Measurements from ENCODE around the gene YY1.
A peak's percentile ranks its signal among the peaks of the same experiment; 100 is the strongest.
"Not testable (repeated sequence)": the region's sequence is repeated elsewhere in the genome, so short reads cannot be mapped to it uniquely, and the experiment has no call there.

YY1 gene

DNA sequence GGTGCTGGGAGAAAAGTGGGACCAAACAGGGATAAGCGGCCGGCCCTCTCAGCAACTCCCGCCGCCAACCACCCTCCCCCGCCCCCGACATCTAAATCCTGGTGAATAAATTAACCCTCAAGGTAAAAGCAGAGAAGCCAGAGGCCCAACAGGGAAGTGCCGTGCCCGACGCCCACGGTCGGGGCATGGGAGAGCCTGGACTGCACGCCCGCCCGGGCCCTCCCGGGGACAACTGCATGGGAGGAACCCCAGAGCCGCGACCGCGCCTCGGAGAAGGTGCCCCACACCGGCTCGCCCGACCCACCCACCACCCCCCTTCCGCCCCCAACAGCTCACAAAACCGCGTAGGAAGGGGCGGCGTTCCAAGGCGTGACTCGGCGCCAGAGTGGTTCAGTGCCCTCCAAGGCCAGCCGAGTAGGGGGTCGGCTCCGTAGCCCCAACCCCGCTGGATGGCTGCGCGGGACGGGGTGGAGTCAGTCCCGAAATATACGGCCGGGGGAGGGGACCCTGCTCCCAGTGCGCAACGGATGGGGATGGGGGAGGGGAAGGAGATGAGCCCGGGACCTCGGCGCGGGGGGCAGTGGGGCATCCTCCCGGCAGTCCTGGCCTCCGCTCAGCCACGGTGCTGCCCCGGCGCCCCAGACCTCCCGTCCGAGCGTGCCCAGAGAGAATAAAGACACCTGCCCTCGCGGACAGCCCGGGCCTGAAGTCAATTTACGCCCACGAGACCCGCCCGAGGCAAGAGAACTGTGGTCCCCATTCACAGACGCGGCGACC, 66.6 kb downstream of the YY1 start:
- Histone ChIP-seq H3K9ac (ENCODE audit: low read length) (peak overlapping the region; percentile 77), H3K9me3 (ENCODE audit: control insufficient read depth, low read depth, low read length) (no peaks in the 10 kb centered on the region)

DNA sequence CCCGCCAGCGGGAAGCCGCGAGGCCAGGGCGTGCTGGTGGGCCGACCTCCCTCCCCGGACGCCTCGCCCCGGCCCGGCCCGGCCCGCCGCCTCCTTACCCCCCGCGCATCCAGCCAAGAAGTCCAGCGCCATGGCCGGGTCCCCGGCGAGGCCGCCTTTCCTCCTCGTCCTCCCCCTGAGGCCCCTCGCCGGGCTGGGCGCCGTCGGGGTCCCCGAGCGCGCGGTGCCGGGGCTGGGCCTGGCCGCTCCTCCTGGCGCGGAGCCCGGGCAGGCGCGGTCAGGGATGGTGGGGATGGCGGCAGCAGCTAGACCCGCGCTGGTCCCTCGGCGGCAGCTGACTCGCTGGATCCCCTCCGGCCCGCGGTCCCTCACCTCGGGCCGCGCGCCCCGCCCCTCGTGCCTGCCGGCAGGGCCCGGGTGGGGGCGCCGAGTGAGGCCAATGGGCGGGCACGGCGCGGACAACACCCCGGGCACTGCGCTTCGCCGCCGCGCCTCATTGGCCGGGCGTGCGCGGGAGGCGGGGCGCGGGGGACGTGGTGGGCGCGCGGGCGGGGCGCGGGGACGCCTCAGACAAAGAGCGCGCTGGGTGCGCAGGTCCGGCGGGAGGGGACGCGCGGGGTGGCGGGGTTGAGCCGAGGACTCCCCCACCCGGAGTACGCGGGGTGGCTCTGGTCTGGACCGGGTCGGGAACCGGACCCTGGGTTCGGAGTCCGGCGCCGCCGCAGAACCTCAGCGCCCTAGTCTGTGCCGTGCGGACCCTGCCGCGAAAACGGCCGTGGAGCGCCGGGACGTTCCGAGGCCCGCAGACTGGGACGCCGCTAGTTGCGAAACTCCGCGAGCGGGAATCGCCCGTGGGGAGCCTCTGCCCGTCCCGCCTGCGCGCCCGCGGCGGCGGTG, 67.4 kb downstream of the YY1 start, which contains the start of gene SLC25A29:
Gene SLC25A29, minus strand, starts transcription at position 344 of the 897 bp plus-strand sequence. Its CDS starts 212 bp downstream, at position 132.
- Histone ChIP-seq H3K27ac (ENCODE audit: low read length) (peak within 1 kb of the TSS; percentile 64), H3K27me3 (ENCODE audit: control insufficient read depth, insufficient read depth, low read length) (peaks cover 7% of the 10 kb centered on the region), H3K9me3 (ENCODE audit: control insufficient read depth, low read depth, low read length) (no peaks in the 10 kb centered on the region), H3K9ac (ENCODE audit: low read length) (peak within 1 kb of the TSS; percentile 90), H3K4me3 (ENCODE audit: low read length) (peak within 1 kb of the TSS; percentile 84), H3K4me1 (ENCODE audit: control insufficient read depth, low read depth, low read length) (peaks cover 5% of the 10 kb centered on the region), H3K36me3 (ENCODE audit: control insufficient read depth, low read depth, low read length) (no peaks in the 10 kb centered on the region)

More for the DNA sequence above, 66.6 kb downstream of the YY1 start:
- Histone ChIP-seq H3K4me3 (ENCODE audit: low read length) (peak overlapping the region; percentile 84), H3K27ac (ENCODE audit: low read length) (no peak overlapping the region), H3K27me3 (ENCODE audit: control insufficient read depth, insufficient read depth, low read length) (peaks cover 7% of the 10 kb centered on the region), H3K36me3 (ENCODE audit: control insufficient read depth, low read depth, low read length) (no peaks in the 10 kb centered on the region), H3K4me1 (ENCODE audit: control insufficient read depth, low read depth, low read length) (peaks cover 5% of the 10 kb centered on the region)

DNA sequence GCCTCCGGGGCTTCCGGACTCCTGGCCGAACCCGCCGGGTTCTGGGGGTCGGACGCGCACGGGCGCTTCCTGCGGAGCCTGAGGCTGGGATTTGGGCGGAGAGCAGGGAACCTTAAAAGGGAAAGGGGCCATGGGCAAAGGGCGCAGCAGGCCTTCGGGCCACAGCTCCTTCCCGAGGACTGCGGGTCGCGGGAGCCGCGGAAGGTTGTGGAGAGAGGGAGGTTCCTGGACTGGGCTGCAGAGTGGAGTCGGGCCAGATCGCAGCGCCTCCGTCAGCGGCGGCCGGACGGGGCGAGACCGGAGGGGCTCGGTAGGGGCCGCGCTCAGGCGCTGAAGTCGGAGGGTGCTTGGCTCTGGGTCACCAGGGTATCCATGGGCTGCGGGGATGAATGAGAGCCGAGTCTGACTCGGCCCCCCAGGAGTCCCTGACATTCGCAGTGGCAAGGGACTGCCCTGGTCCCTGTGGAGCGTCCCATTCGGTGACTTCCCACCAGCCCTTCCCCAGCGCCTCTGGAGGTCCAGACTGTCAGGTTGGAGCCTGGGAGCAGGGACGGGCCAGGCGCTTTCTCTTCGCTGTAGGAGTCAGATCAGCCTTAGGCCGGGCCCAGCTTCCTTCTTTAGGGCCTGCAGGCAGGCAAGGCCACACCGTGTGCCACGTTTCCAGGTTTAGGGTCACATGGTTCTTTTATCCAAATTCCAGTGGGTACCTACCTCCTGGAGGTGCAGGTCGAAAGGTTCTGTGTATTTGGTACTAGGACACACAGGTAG, 68.2 kb downstream of the YY1 start:
- Histone ChIP-seq H3K4me1 (ENCODE audit: control insufficient read depth, low read depth, low read length) (peaks cover 5% of the 10 kb centered on the region), H3K9me3 (ENCODE audit: control insufficient read depth, low read depth, low read length) (no peaks in the 10 kb centered on the region), H3K27me3 (ENCODE audit: control insufficient read depth, insufficient read depth, low read length) (peaks cover 7% of the 10 kb centered on the region), H3K36me3 (ENCODE audit: control insufficient read depth, low read depth, low read length) (no peaks in the 10 kb centered on the region), H3K4me3 (ENCODE audit: low read length) (peak overlapping the region; percentile 84), H3K9ac (ENCODE audit: low read length) (peak overlapping the region; percentile 90), H3K27ac (ENCODE audit: low read length) (no peak overlapping the region)

DNA sequence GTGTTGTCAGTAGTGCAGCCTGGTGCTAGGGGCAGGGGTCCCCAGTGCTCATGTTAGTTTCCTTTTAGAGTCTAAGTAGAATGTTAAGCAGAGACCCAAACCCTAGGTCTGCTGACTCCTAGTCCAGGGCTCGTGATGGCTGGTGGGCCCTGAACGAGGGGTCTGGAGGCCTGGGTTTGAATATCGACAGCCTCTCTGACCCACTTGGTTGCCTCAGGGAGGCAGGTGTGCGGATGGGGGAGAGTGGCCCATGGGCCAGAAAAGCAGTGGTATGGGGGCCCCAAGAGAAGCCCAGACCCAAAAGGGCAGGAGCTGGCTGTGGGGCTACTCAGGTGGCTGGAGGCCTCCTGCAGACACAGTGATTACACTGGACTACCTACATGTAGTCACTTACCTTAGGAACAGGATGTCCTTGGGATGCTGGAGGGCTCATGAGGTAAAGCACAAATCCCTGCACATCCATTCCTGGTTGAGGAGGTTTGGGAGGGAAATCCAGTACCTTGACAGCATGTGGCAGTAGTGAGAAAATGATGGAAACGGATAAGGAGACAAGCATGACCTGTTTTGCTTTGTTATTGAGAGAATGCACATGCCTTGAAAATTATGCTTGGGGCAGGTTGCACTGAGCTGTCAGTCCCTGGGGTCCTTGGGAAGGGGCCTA, 69.0 kb downstream of the YY1 start:
- Histone ChIP-seq H3K4me3 (ENCODE audit: low read length) (peak overlapping the region; percentile 84), H3K27ac (ENCODE audit: low read length) (no peak overlapping the region)

DNA sequence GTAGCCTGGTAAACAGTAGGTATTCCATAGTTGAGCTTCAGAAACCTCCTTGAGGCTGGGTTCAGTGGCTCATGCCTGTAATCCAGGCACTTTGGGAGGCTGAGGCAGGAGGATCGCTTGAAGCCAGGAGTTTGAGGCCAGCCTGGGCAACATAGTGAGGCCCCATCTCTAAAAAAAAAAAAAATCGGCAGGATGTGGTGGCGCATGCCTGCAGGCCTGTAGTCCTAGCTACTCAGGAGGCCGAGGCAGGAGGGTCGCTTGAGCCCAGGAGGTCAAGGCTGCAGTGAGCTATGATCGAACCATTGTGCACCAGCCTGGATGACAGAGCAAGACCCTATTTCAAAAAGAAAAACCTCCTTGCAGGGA, 69.5 kb downstream of the YY1 start:
- not testable (repeated sequence) for H3K4me1 ChIP-seq (ENCODE audit: control insufficient read depth, low read depth, low read length)

More for the DNA sequence above, 69.0 kb downstream of the YY1 start:
- no peaks in the 10 kb centered on the region for H3K36me3 ChIP-seq (ENCODE audit: control insufficient read depth, low read depth, low read length)
- peaks cover 7% of the 10 kb centered on the region for H3K27me3 ChIP-seq (ENCODE audit: control insufficient read depth, insufficient read depth, low read length)
- peaks cover 5% of the 10 kb centered on the region for H3K4me1 ChIP-seq (ENCODE audit: control insufficient read depth, low read depth, low read length)
- H3K9me3 ChIP-seq (ENCODE audit: control insufficient read depth, low read depth, low read length), result no peaks in the 10 kb centered on the region
- H3K9ac ChIP-seq (ENCODE audit: low read length), result peak overlapping the region; percentile 90

DNA sequence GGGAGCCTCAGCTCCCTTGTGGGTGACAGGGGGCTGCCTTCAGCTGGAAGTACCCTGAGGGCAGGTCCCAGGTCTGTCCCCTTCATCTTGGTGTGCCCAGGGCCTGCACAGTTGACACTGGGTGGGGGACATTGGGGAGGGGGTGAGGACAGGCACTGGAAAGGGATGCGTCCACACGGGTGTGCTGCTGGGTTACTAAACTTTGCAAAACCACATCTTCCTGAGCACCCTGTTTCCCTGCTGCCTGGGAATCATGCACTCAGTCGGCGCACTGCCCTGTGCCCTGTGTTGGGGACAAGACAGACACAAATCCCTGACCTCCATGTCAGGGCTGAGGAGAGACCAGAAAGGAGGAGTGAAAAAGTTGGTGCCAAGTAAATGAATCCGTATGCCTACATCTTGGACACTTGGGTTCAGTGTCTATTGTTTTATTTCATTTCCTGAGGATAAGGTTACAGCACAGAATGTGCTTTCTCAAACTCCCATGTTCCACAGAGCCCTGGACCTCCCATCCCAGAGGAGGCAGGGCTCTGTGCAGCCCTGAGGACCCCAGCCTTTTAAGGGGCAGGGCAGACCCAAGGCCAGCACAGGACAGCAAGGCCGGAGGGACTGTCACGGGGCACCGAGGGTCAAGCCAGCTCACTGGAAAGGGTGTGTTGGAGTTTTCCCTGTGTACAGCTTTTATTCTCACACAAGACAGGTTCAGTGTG, 70.2 kb downstream of the YY1 start:
- no peak overlapping the region for H3K4me3 ChIP-seq (ENCODE audit: low read length)
- H3K27me3 ChIP-seq (ENCODE audit: control insufficient read depth, insufficient read depth, low read length), result peaks cover 7% of the 10 kb centered on the region
- no peaks in the 10 kb centered on the region for H3K36me3 ChIP-seq (ENCODE audit: control insufficient read depth, low read depth, low read length)
- no peaks in the 10 kb centered on the region for H3K9me3 ChIP-seq (ENCODE audit: control insufficient read depth, low read depth, low read length)
- peaks cover 5% of the 10 kb centered on the region for H3K4me1 ChIP-seq (ENCODE audit: control insufficient read depth, low read depth, low read length)
- H3K9ac ChIP-seq (ENCODE audit: low read length), result no peak overlapping the region
- H3K27ac ChIP-seq (ENCODE audit: low read length), result no peak overlapping the region

More for the DNA sequence above, 69.5 kb downstream of the YY1 start:
- not testable (repeated sequence) for H3K4me3 ChIP-seq (ENCODE audit: low read length); H3K27me3 ChIP-seq (ENCODE audit: control insufficient read depth, insufficient read depth, low read length); H3K9me3 ChIP-seq (ENCODE audit: control insufficient read depth, low read depth, low read length); H3K27ac ChIP-seq (ENCODE audit: low read length); H3K36me3 ChIP-seq (ENCODE audit: control insufficient read depth, low read depth, low read length); H3K9ac ChIP-seq (ENCODE audit: low read length)

DNA sequence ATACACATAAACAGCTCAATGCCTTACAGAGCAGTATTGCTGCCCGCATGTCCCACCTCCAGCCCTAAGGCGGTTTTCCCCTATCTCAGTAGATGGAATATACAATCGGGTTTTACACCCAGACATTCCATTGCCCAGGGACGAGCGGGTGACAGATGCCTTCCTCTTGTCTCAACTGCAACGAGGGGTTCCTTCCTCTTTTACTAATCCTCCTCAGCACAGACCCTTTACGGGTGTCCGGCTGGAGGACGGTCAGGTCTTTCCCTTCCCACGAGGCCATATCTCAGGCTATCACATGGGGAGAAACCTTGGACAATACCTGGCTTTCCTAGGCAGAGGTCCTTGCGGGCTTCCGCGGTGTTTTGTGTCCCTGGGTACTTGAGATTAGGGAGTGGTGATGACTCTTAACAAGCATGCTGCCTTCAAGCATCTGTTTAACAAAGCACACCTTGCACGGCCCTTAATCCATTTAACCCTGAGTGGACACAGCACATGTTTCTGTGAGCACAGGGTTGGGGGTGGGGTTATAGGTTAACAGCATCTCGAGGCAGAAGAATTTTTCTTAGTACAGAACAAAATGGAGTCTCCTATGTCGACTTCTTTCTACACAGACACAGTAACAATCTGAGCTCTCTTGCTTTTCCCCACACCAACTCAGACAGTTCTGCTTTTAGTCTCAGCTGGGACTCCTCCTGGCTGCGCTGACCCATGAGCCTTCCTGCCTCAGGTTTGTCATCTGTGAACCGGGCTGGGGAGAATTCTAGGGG, 73.3 kb downstream of the YY1 start:
- not testable (repeated sequence) for H3K9ac ChIP-seq (ENCODE audit: low read length); H3K4me1 ChIP-seq (ENCODE audit: control insufficient read depth, low read depth, low read length); H3K9me3 ChIP-seq (ENCODE audit: control insufficient read depth, low read depth, low read length); H3K4me3 ChIP-seq (ENCODE audit: low read length); H3K36me3 ChIP-seq (ENCODE audit: control insufficient read depth, low read depth, low read length); H3K27me3 ChIP-seq (ENCODE audit: control insufficient read depth, insufficient read depth, low read length); H3K27ac ChIP-seq (ENCODE audit: low read length)

DNA sequence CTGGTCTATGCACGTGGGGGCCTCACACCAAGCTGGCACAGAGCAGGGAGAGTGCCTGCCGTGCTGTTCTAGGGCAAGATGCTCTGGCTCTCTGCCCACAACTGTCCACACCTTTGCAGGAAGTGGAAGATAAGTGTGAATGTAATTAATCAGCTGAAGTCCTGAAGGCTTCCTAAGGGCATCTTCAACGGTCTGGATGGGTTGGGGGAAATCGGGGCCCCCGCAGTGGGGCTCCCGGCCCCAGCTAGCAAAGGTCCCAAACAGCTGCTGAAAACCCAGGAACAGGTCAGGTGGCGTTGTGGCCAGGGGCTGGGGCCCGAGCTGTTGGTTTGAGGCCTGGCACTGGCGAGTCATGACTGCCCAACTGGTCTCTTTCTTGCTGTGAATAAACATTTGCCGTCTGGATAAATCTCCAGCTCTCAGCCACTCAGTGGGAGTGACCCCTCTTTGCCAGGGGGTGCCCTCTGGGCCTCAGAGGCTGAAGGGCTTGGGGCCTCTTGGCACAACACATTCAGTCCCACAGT, 74.0 kb downstream of the YY1 start:
- no peak overlapping the region for H3K27ac ChIP-seq (ENCODE audit: low read length)
- H3K9me3 ChIP-seq (ENCODE audit: control insufficient read depth, low read depth, low read length), result no peaks in the 10 kb centered on the region
- no peaks in the 10 kb centered on the region for H3K4me1 ChIP-seq (ENCODE audit: control insufficient read depth, low read depth, low read length)

DNA sequence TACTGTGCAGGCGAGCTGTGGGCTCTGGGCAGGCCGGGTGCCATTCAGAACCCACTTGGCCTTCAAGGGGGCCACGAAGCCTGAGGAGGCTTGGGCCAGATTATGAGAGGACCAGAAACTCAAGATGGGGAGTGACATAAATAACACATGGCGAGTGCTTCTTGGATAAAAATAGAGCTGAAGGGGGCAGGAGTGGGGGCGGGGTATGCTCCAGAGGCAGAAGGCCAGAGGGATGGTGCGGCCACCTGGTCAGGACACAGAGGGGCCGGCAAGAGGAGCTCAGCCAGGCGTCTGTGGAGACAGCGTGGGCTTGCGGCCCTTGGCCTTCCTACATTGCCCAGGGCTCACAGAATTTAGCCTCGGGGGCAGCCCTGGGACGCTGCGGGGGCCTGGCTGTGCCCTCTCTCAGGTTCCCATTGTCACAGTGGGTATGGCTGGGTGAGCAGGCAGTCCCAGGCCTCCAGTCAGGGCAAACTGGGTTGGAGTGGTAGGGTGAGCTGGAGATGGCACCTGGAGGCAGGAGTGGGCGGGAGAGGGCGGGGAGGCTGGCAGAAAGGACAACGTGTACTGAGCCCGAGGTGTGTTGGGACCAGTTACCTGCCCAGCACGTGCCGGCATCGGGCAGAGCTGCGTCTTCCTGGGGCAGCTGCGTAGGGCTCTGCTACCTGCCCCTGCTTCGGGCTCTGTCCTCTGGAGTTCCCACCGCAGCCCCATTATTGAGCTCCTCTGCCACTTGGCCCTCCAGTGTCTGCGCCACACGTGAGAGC, 74.7 kb downstream of the YY1 start:
- no peaks in the 10 kb centered on the region for H3K36me3 ChIP-seq (ENCODE audit: control insufficient read depth, low read depth, low read length)
- no peak overlapping the region for H3K27ac ChIP-seq (ENCODE audit: low read length)
- no peaks in the 10 kb centered on the region for H3K4me1 ChIP-seq (ENCODE audit: control insufficient read depth, low read depth, low read length)
- H3K27me3 ChIP-seq (ENCODE audit: control insufficient read depth, insufficient read depth, low read length), result no peaks in the 10 kb centered on the region
- H3K4me3 ChIP-seq (ENCODE audit: low read length), result no peak overlapping the region
- no peaks in the 10 kb centered on the region for H3K9me3 ChIP-seq (ENCODE audit: control insufficient read depth, low read depth, low read length)
- H3K9ac ChIP-seq (ENCODE audit: low read length), result no peak overlapping the region

More for the DNA sequence above, 74.0 kb downstream of the YY1 start:
- Histone ChIP-seq H3K4me3 (ENCODE audit: low read length) (no peak overlapping the region), H3K9ac (ENCODE audit: low read length) (no peak overlapping the region), H3K27me3 (ENCODE audit: control insufficient read depth, insufficient read depth, low read length) (no peaks in the 10 kb centered on the region), H3K36me3 (ENCODE audit: control insufficient read depth, low read depth, low read length) (no peaks in the 10 kb centered on the region)
